Fibroblast of the aortic adventitia (primary cell): Measurements from ENCODE around the gene PCDH19. TPM values are rescaled to one million over a fixed set of nuclear protein-coding genes. Genes with fewer than 3 reads are reported as not detected.

ENCODE experiments used
- DNase-seq: peaks from one replicate; pipeline ENCODE4 v3.0.0-alpha.2; 2010; ENCODE audit warnings: low read depth
- H3K4me3 ChIP-seq: 2 replicates; pipeline ENCODE4 v1.5.1; 2011; ENCODE audit warnings: low read depth, mild to moderate bottlenecking, control low read depth, low read length, moderate library complexity
- total RNA-seq: library from RNA; depleted of rRNA; stranded (reverse); fragments of >200 nt; gene quantifications from 2 replicates; pipeline ENCODE4 v1.2.3, GENCODE V29; 2012; ENCODE audit warnings: low replicate concordance
- TF ChIP-seq, protein P1 (sequence below): IDR thresholded peaks from 2 replicates; pipeline ENCODE4 v1.5.1; 2011; ENCODE audit warnings: mild to moderate bottlenecking, low read length, control low read depth, inconsistent platforms; ENCODE audit not compliant: insufficient read depth

Gene PCDH19
- total RNA-seq, 1 donor, result 0.09 TPM

- TF ChIP-seq, protein P1, sequence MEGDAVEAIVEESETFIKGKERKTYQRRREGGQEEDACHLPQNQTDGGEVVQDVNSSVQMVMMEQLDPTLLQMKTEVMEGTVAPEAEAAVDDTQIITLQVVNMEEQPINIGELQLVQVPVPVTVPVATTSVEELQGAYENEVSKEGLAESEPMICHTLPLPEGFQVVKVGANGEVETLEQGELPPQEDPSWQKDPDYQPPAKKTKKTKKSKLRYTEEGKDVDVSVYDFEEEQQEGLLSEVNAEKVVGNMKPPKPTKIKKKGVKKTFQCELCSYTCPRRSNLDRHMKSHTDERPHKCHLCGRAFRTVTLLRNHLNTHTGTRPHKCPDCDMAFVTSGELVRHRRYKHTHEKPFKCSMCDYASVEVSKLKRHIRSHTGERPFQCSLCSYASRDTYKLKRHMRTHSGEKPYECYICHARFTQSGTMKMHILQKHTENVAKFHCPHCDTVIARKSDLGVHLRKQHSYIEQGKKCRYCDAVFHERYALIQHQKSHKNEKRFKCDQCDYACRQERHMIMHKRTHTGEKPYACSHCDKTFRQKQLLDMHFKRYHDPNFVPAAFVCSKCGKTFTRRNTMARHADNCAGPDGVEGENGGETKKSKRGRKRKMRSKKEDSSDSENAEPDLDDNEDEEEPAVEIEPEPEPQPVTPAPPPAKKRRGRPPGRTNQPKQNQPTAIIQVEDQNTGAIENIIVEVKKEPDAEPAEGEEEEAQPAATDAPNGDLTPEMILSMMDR, result peak; percentile 20
- no peak for DNase-seq
- no peak overlapping the region for H3K4me3 ChIP-seq
These were observed 41.9 kb downstream of the PCDH19 start for GRCh38 chrX:100368167-100368566.

DNA sequence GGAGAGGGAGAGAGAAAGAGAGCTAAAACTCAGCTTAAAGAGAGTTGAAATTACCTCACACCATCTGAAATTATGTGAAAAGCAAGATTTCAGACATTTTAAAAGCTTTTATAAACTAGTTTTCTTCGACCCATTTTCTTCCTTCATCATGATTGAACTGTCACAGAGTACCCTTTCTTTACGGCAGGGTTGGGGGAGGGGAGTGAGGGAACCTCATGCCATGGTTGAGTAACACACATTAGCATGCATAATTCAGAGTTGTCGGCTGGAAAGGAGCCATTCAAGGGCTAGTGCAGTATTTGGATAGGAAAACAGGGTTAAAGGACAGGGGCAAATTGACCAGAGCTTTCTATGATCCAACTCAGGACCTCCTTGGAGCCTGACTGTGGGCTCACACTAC lies 46.2 kb downstream of the PCDH19 start:
- H3K4me3 ChIP-seq, result no peak overlapping the region
- DNase-seq, result no peak
- TF ChIP-seq, protein P1, result no peak

- H3K4me3 ChIP-seq, result no peak overlapping the region
- no peak for DNase-seq
- TF ChIP-seq, protein P1, result no peak
These were observed 51.3 kb downstream of the PCDH19 start for GRCh38 chrX:100358766-100359165.

- TF ChIP-seq, protein P1, result no peak
- no peak for DNase-seq
- H3K4me3 ChIP-seq, result no peak overlapping the region
These were observed 53.6 kb downstream of the PCDH19 start for GRCh38 chrX:100356351-100356896.

DNA sequence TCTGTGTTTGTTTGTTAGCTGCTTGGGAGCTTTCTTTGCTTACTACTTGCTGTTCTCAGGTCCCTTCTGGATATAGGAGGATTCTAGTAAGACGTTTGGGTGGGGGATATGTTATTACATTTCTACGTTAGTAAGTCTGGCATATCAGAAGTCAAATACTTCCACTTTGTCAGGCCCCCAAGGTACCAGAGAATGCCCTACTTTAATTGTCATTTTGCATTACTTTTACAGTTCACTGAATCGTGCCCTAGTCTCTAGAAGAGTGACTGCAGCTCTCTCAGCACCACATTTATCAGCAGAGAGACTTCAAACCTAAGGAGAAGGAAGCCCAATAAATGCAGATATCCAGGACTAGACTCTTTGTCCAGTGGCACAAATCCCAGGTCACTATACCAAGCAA lies 54.4 kb downstream of the PCDH19 start:
- TF ChIP-seq, protein P1, result no peak
- DNase-seq, result no peak

GRCh38 chrX:100353326-100353725 lies 56.7 kb downstream of the PCDH19 start:
- H3K4me3 ChIP-seq, result no peak overlapping the region
- no peak for DNase-seq
- TF ChIP-seq, protein P1, result no peak

More for the DNA sequence above, 54.4 kb downstream of the PCDH19 start:
- no peak overlapping the region for H3K4me3 ChIP-seq
